Rectal smooth muscle tissue (tissue), 1 donor: ENCODE data around the gene PGBD4.

ENCODE experiments used
- H3K27ac ChIP-seq: one replicate; pipeline ENCODE4 v1.7.0; 2013; ENCODE audit warnings: low read depth, low read length, inconsistent platforms
- H3K27me3 ChIP-seq: one replicate; pipeline ENCODE4 v1.7.0; 2013; ENCODE audit warnings: low read length; ENCODE audit not compliant: control insufficient read depth, insufficient read depth
- H3K36me3 ChIP-seq: one replicate; pipeline ENCODE4 v1.7.0; 2013; ENCODE audit warnings: low read length; ENCODE audit not compliant: control insufficient read depth, insufficient read depth
- H3K4me1 ChIP-seq: one replicate; pipeline ENCODE4 v1.7.0; 2013; ENCODE audit warnings: low read length; ENCODE audit not compliant: control insufficient read depth, insufficient read depth
- H3K4me3 ChIP-seq: one replicate; pipeline ENCODE4 v1.7.0; 2013; ENCODE audit warnings: low read length
- H3K9ac ChIP-seq: one replicate; pipeline ENCODE4 v1.7.0; 2013; ENCODE audit warnings: low read length

Gene PGBD4

DNA sequence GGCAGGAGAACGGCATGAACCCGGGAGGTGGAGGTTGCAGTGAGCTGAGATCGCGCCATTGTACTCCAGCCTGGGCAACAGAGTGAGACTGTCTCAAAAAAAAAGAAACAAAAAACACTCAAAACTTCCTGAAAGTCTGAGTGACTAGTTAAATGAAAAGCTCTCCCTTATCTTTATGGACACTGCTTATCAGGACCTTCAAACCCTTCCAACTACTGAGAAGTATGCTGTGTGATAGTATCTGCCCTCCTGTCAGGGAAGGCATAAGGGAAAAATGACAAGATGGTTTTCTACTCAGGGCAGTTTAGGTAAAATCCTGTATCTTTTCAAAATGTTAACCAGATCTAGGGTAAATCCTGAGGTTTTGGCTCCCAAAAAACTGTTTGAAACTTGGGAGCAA lies 22.0 kb upstream of the PGBD4 start:
- Histone ChIP-seq H3K27me3 (no peaks in the 10 kb centered on the region), H3K4me3 (no peak overlapping the region), H3K27ac (no peak overlapping the region), H3K9ac (no peak overlapping the region), H3K36me3 (no peaks in the 10 kb centered on the region), H3K4me1 (no peaks in the 10 kb centered on the region)

DNA sequence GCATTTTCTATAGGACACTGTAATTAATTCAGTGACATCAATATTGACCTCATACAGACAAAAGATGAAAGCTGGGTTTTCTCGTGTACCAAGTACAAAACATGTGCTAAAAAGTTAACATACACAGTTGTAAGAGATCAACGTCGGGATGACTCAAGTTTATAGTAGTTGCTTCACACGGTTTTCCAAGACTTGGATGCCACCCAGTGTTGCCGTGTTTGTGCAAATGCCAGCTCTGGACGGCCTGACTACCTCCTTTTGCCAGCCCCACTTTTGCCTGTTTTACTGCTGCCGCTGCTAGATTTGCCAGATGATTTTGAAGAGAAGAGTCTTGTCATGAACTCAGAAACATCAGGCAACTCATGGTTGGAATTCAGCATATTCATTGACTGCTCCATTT lies 17.8 kb upstream of the PGBD4 start:
- Histone ChIP-seq H3K36me3 (peaks cover 5% of the 10 kb centered on the region), H3K27me3 (no peaks in the 10 kb centered on the region), H3K27ac (no peak overlapping the region), H3K4me1 (no peaks in the 10 kb centered on the region), H3K4me3 (no peak overlapping the region), H3K9ac (no peak overlapping the region)

DNA sequence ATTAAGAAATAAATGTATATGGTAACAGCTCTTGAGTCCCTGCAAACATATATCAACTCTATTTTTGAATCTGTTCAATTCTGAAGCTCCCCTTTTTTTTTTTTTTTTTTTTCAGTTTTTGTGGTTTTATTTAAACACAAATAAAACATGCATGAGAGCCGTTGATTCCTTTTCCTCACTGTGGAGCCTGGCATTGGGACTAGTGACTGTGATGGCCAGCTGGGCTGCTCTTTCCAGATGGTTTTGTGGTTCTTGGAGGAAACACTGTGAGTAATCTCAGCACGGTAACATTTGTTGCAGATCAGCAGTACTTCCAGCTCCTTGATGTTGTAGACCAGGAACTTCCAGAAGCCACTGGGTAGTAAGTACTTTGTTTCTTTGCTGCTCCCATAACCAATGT lies 16.1 kb upstream of the PGBD4 start:
- H3K4me3 ChIP-seq: no peak overlapping the region
- H3K36me3 ChIP-seq: peaks cover 5% of the 10 kb centered on the region
- no peaks in the 10 kb centered on the region for H3K27me3 ChIP-seq
- H3K9ac ChIP-seq: no peak overlapping the region
- H3K27ac ChIP-seq: no peak overlapping the region
- H3K4me1 ChIP-seq: no peaks in the 10 kb centered on the region

DNA sequence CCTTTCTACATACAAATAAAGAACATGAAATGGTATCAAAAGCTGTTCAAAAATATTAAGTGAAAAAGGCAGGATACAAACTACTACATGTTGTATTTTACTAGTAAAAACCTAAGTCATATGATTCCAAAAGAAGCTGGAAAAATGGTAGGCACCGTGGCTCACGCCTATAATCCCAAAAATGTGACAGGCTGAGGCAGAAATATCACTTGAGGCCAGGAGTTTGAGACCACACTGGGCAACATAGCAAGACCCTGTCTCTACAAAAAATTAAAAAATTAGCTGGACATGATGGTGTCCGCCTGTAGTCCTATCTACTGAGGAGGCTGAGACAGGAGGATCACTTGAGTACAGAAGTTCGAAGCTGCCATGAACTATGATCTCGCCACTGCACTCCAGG lies 2.0 kb upstream of the PGBD4 start:
- H3K36me3 ChIP-seq: no peaks in the 10 kb centered on the region
- no peaks in the 10 kb centered on the region for H3K27me3 ChIP-seq
- peaks cover 6% of the 10 kb centered on the region for H3K4me1 ChIP-seq
- peak overlapping the region; percentile 1 for H3K4me3 ChIP-seq
- no peak overlapping the region for H3K27ac ChIP-seq
- H3K9ac ChIP-seq: no peak overlapping the region

DNA sequence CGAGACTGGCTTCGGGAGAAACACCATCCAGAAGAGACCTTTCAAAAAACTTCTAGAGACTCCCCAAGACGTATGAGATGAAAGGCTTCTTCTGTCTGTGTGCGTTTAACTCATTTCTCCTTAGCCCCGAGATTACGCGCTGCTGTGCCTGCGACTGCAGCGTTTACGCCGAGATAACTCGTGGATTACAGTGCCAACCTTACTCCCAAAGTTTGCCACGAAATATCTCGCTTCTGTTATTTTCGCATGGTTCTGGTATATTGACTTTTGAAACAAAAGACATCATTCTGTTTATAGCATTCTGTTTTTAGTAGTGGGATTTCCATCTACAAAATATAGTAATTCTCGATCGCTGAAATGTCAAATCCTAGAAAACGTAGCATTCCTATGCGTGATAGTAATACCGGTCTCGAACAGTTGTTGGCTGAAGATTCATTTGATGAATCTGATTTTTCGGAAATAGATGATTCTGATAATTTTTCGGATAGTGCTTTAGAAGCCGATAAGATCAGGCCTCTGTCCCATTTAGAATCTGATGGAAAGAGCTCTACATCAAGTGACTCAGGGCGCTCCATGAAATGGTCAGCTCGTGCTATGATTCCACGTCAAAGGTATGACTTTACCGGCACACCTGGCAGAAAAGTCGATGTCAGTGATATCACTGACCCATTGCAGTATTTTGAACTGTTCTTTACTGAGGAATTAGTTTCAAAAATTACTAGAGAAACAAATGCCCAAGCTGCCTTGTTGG lies 467 bp downstream of the PGBD4 start:
- Histone ChIP-seq H3K36me3 (no peaks in the 10 kb centered on the region), H3K9ac (peak overlapping the region; percentile 71), H3K27ac (peak overlapping the region; percentile 89), H3K4me1 (peaks cover 6% of the 10 kb centered on the region), H3K4me3 (peak overlapping the region; percentile 90), H3K27me3 (no peaks in the 10 kb centered on the region)

DNA sequence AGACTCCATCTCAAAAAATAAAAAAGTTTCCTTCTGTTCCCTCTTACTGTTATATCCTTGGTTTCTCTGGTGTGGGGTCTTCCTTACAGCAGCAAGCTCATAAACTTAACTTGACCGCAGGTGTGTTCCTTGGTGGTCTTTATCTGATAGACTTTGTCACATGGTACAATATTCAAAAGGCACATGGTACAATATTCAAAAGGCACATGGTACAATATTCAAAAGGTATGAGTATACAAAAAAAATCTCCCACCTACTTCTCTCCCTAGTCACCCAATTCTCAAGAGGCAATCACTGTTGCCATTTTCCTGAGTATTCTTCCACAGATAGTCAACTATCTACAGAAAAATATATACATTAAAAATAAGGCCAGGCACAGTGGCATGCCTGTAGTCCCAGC lies 4.5 kb downstream of the PGBD4 start:
- Histone ChIP-seq H3K27me3 (no peaks in the 10 kb centered on the region), H3K27ac (no peak overlapping the region), H3K36me3 (no peaks in the 10 kb centered on the region), H3K9ac (no peak overlapping the region), H3K4me3 (no peak overlapping the region), H3K4me1 (peaks cover 6% of the 10 kb centered on the region)

DNA sequence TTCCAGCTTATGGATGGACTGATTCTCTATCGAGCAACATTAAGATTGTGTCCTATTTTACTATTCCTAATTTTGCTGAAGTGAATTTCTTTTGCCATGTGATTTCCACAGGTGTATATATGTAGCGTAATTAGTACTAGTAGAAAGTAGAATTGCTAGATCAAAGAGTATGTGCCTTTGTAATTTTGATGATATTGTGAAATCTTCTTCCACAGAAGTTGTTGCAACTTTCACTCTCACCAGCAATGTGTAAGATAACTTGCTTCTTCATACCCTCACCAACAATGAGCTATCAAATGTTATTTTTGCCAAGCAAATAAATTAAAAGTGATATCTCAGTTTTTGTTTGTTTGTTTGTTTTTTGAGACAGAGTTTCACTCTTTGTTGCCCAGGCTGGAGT lies 5.4 kb downstream of the PGBD4 start:
- Histone ChIP-seq H3K36me3 (no peaks in the 10 kb centered on the region), H3K27me3 (no peaks in the 10 kb centered on the region), H3K27ac (no peak overlapping the region), H3K4me3 (no peak overlapping the region), H3K4me1 (peaks cover 6% of the 10 kb centered on the region), H3K9ac (no peak overlapping the region)

DNA sequence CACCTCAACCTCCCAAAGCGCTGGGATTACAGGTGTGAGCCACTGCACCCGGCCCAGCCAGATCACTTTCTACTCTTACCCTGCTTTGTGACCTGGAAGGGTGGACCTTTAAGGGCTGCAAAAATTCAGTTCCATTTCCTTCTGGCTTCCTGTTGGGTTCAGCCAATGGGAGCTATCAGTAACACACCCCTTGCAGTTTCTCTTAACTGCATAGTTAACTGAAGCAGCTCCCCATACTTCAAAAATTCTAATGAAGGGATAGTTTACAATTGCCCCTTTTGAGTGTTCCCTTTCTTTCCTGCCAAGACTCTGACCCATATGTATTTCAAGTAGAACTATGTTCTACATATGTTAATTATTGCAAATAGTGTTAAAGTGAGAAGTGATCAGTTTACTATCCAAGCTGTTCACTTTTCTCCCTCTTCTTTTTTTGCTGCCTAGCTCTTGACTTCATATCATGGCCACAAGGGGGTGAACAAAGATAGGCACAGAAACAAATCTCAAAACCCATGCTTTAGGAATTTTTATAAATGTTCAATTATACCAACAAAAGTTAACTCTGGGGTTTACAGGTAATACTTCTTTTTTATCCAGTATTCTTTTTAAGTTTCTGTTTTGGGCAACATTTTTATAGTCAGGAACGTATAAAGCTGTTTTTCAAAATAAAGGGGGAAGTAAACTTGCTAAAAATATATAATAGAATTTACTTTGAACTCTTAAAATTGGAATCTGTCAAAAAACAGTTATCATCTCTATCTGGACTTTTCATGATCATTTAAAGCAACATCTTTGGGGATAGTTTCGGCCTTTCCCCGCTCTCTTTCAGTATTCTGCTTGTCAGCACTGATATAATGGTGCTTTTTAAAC lies 8.1 kb downstream of the PGBD4 start:
- Histone ChIP-seq H3K27ac (no peak overlapping the region), H3K4me3 (no peak overlapping the region), H3K36me3 (no peaks in the 10 kb centered on the region), H3K4me1 (no peaks in the 10 kb centered on the region), H3K27me3 (no peaks in the 10 kb centered on the region), H3K9ac (no peak overlapping the region)

DNA sequence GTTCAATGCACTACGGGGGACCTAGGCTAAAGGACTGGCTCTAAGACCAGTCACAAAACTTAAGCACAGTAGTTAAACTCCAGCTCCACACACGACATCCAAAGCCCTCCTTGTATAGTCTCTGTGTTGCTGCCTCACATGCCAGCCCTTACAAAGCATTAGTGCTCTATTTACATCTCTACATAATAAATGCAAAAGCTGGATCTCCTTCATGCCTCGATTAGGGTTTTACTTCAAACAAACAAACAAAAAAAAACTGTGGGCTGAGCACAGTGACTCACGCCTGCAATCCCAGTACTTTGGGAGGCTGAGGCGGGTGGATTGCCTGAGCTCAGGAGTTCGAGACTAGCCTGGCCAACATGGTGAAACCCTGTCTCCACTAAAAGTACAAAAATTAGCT lies 9.6 kb downstream of the PGBD4 start:
- no peaks in the 10 kb centered on the region for H3K36me3 ChIP-seq
- no peaks in the 10 kb centered on the region for H3K4me1 ChIP-seq
- no peaks in the 10 kb centered on the region for H3K27me3 ChIP-seq
- H3K9ac ChIP-seq: no peak overlapping the region
- no peak overlapping the region for H3K27ac ChIP-seq
- no peak overlapping the region for H3K4me3 ChIP-seq

DNA sequence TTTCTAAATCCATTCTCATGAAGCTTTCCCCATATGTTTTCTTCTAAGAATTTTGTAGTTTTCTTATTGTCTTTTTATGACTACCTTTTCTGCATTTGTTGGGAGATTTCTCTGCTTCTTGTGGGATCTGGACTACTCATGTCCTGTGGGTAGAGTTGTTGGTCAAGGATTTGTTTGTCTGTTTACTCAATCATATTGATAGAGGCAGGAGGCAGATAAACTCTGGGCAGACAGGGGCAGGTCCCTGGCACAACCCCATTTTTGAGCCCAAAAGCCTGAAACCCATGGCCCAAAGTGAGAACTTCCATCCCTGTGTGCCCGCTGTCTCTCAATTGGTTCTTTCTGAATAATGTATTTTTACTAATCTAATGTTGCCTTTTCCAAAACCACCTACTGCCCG lies 12.3 kb downstream of the PGBD4 start:
- no peaks in the 10 kb centered on the region for H3K36me3 ChIP-seq

DNA sequence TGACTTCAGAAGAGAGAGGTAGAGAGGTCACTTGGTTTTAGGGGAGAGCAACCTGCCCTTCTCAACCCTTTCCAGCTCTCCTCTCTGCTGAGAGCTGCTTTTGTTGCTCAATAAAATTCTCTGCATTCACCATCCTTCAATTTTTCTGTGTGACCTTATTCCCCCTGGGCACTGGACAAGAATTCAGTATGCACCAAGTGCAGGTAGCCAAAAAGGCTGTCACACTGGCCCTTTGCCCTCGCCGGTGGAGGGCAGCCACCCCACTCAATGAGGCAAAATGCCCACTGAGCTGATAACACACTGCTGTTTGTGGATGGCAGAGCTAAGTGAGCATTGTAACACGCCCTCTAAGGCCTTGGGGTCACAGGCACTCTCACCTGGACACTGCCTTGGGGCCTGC lies 12.9 kb downstream of the PGBD4 start:
- H3K4me3 ChIP-seq: no peak overlapping the region
- no peaks in the 10 kb centered on the region for H3K27me3 ChIP-seq
- no peaks in the 10 kb centered on the region for H3K4me1 ChIP-seq
- H3K36me3 ChIP-seq: no peaks in the 10 kb centered on the region
- no peak overlapping the region for H3K27ac ChIP-seq
- no peak overlapping the region for H3K9ac ChIP-seq

More for the DNA sequence above, 12.3 kb downstream of the PGBD4 start:
- no peaks in the 10 kb centered on the region for H3K4me1 ChIP-seq
- H3K9ac ChIP-seq: no peak overlapping the region
- H3K4me3 ChIP-seq: no peak overlapping the region
- H3K27me3 ChIP-seq: no peaks in the 10 kb centered on the region
- H3K27ac ChIP-seq: no peak overlapping the region

DNA sequence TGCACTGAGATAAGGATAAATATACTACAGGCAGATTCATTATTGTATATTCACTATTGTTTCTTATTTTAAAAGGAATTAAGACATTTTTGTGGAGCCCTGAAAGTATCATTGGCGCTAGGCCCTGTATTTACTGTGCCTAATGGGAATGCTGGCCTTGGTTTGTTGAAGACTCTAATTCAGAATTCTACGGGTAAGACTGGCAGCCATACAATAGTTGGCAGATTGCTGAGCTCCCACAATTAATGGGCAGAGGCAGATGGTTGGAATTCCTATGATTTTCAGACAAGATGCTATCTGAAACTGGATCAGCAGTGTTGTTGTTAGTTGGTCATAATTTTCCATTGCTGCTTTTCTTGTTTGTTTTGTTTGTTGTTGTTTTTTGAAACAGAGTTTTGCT lies 14.7 kb downstream of the PGBD4 start:
- H3K9ac ChIP-seq: no peak overlapping the region
- no peaks in the 10 kb centered on the region for H3K36me3 ChIP-seq
- H3K27me3 ChIP-seq: no peaks in the 10 kb centered on the region
- no peak overlapping the region for H3K27ac ChIP-seq
- no peak overlapping the region for H3K4me3 ChIP-seq
- H3K4me1 ChIP-seq: no peaks in the 10 kb centered on the region

DNA sequence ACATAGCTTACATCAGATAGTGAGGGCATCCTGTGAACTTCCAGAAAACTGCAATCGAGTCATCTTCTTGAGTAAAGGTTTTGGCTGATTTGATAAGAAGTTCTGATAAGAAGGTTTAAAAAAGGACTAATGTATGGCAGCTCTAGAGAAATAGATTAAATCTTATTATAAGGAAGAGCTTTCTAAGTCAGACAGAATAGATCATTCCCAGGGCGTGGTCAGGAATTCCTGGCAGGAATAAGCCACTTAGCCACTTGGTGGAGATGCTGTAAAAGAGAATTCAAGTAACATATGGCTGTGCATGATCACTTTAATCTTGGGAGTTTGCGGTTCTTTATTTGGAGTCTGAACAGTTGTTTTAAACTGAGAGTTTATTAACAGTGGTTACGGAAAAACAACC lies 17.4 kb downstream of the PGBD4 start:
- no peak overlapping the region for H3K27ac ChIP-seq
- no peaks in the 10 kb centered on the region for H3K27me3 ChIP-seq
- H3K36me3 ChIP-seq: no peaks in the 10 kb centered on the region
- H3K4me1 ChIP-seq: no peaks in the 10 kb centered on the region
- no peak overlapping the region for H3K9ac ChIP-seq
- no peak overlapping the region for H3K4me3 ChIP-seq
